Measurements from ENCODE around the gene BPIFB6. TPM values are rescaled to one million over a fixed set of nuclear protein-coding genes. Genes with fewer than 3 reads are reported as not detected.
A peak's percentile ranks its signal among the peaks of the same experiment; 100 is the strongest.

BPIFB6 gene
- total and polyA plus RNA-seq, 2 of the 4 experiments (the other 2 are of a cell fraction) = not detected

DNA sequence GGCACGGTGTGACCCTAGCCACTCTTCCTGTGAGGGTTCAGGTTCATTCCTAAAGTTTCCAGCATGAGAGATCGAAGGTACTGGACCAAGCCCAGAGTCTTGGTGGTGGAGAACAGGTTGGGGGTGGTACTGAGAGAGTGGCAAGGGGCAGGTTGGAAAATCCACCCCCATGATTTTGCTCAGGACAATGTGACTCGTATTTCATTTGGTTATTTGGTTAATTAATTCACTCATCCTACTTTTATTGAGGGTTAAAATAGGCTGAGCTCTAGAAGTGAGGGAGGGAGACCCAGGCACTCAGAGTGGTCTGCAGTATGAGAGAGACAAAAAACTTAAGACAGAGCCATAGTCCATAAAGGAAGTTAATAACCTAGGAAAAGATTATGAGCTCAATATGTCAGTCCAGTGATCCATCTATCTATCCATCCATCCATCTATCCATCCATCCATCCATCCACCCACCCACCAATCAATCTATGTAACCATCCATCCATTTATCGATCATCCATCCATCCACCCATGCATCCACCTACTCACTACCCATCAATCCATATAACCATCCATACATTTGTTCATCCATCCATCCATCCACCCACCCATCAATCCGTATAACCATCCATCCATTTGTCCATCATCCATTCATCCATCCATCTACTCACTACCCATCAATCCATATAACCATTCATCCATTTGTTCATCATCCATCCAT lies 6.7 kb upstream of the BPIFB6 start:
- no peak overlapping the region for H4K5ac ChIP-seq (ENCODE audit: low read depth, low read length)
- ChIA-PET POLR2A (ENCODE audit: unreplicated experiment) (no interaction called here), CTCF (no interaction called here)
- WGBS, 2 experiments (ENCODE audit: extremely low coverage in 2 of 2, insufficient read length in 1 of 2) = 44 to 100% methylated on average over 1 to 2 of the region's 5 CpGs
- no peak overlapping the region for H2BK15ac ChIP-seq (ENCODE audit: low read depth, low read length)
- no peak overlapping the region for H3K4ac ChIP-seq (ENCODE audit: low read depth, low read length)
- no peak overlapping the region for H2AK9ac ChIP-seq (replicated peaks; ENCODE audit: low read depth, low read length, poor library complexity)
- dilution Hi-C loops (cut with HindIII; ENCODE audit: low sequenced_read_pairs, unreplicated experiment) = no loop called here
- no peak overlapping the region for H3K9ac ChIP-seq (ENCODE audit: low read depth, low read length)
- H3K56ac ChIP-seq (ENCODE audit: extremely low read depth, insufficient read depth, low read length) = no peak overlapping the region
- in situ Hi-C loops (cut with MboI; ENCODE audit: low sequenced_read_pairs) = no loop called here
- no peak overlapping the region for H2AFZ ChIP-seq (replicated peaks; ENCODE audit: low read length, poor library complexity)
- DNase-seq = no peak
- no peaks in the 10 kb centered on the region for H3K4me1 ChIP-seq (ENCODE audit: control insufficient read depth, insufficient read depth, low read length)
- no peaks in the 10 kb centered on the region for H3K79me1 ChIP-seq (ENCODE audit: low read depth in 1 of 2, low read length in 2 of 2)
- no peak overlapping the region for H2BK20ac ChIP-seq (ENCODE audit: low read depth, low read length)
- H4K8ac ChIP-seq (ENCODE audit: low read depth in 2 of 2, low read length in 2 of 2) = no peak overlapping the region
- intact Hi-C loops (cut with micrococcal nuclease) = no loop called here
- H3K27ac ChIP-seq (ENCODE audit: insufficient read depth, low read length) = no peak overlapping the region
- no TSS peak for BruUV-seq (replicated peaks)
- peak overlapping the region; percentile 46 for H2BK5ac ChIP-seq (ENCODE audit: low read depth, low read length, poor library complexity, severe bottlenecking)
- H3K27me3 ChIP-seq (ENCODE audit: control insufficient read depth, insufficient read depth, low read length) = no peaks in the 10 kb centered on the region
- no peaks in the 10 kb centered on the region for H3K9me3 ChIP-seq (ENCODE audit: control insufficient read depth, insufficient read depth, low read length)
- H2BK120ac ChIP-seq (ENCODE audit: low read depth, low read length) = no peak overlapping the region
- no peak overlapping the region for H3K14ac ChIP-seq (replicated peaks; ENCODE audit: low read depth, low read length)
- no peaks in the 10 kb centered on the region for H3K9me1 ChIP-seq (ENCODE audit: insufficient read depth, low read length)
- H3K4me2 ChIP-seq (ENCODE audit: low read depth, low read length) = no peak overlapping the region
- no peak for ATAC-seq (ENCODE audit: low read depth)
- TF ChIP-seq MAFK (IDR thresholded peaks at IDR 0.05; ENCODE audit: low read depth, low read length) (no peak), BHLHE40 (IDR thresholded peaks at IDR 0.05; ENCODE audit: low read depth, low read length) (no peak), FOS (IDR thresholded peaks at IDR 0.05; ENCODE audit: low read depth, low read length) (no peak), RFX5 (IDR thresholded peaks at IDR 0.05; ENCODE audit: low read depth, low read length) (no peak), MXI1 (IDR thresholded peaks at IDR 0.05; ENCODE audit: borderline replicate concordance, low read depth, low read length) (no peak), RCOR1 (IDR thresholded peaks at IDR 0.05; ENCODE audit: insufficient replicate concordance, low read length) (no peak), SMC3 (IDR thresholded peaks at IDR 0.05; ENCODE audit: low read depth, low read length) (no peak), RAD21 (IDR thresholded peaks at IDR 0.05; ENCODE audit: low read length) (no peak), POLR2A (IDR thresholded peaks at IDR 0.05; ENCODE audit: low read depth, low read length) (no peak), NFE2L2 (IDR thresholded peaks at IDR 0.05; ENCODE audit: low read depth, low read length) (no peak), MAZ (IDR thresholded peaks at IDR 0.05; ENCODE audit: borderline replicate concordance, low read depth, low read length) (no peak)
- TF ChIP-seq, protein P1, sequence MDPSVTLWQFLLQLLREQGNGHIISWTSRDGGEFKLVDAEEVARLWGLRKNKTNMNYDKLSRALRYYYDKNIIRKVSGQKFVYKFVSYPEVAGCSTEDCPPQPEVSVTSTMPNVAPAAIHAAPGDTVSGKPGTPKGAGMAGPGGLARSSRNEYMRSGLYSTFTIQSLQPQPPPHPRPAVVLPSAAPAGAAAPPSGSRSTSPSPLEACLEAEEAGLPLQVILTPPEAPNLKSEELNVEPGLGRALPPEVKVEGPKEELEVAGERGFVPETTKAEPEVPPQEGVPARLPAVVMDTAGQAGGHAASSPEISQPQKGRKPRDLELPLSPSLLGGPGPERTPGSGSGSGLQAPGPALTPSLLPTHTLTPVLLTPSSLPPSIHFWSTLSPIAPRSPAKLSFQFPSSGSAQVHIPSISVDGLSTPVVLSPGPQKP (IDR thresholded peaks at IDR 0.05; ENCODE audit: borderline replicate concordance, low read depth, low read length) = no peak
- no peaks in the 10 kb centered on the region for H4K20me1 ChIP-seq (ENCODE audit: insufficient read depth, low read length)
- no peak overlapping the region for H3K23ac ChIP-seq (ENCODE audit: low read depth, low read length)
- no peak overlapping the region for H3K4me3 ChIP-seq (ENCODE audit: insufficient read depth, low read depth, low read length)
- H4K91ac ChIP-seq (ENCODE audit: insufficient read depth, low read depth, low read length) = no peak overlapping the region
- no peak overlapping the region for H2AK5ac ChIP-seq (ENCODE audit: low read depth, low read length)
- no peaks in the 10 kb centered on the region for H3K36me3 ChIP-seq (ENCODE audit: control insufficient read depth, insufficient read depth, low read length)
- H3K18ac ChIP-seq (ENCODE audit: low read depth, low read length) = no peak overlapping the region

Measured in IMR-90 (cell line).